ENCODE measurements around the gene GSK3B.
"Not testable (repeated sequence)": the region's sequence is repeated elsewhere in the genome, so short reads cannot be mapped to it uniquely, and the experiment has no call there.

DNA sequence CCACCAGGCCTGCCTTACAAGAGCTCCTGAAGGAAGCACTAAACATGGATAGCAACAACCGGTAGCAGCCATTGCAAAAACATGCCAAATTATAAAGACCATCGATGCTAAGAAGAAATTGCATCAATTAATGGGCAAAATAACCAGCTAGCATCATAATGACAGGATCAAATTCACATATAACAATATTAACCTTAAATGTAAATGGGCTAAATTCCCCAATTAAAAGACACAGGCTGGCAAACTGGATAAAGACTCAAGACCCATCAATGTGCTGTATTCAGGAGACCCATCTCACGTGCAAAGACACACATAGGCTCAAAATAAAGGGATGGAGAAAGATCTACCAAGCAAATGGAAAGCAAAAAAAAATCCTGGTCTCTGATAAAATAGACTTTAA, 88.5 kb downstream of the GSK3B start:
- not testable (repeated sequence) for TF ChIP-seq POLR2A (IDR thresholded peaks at IDR 0.05)
- TF ChIP-seq, protein P1, sequence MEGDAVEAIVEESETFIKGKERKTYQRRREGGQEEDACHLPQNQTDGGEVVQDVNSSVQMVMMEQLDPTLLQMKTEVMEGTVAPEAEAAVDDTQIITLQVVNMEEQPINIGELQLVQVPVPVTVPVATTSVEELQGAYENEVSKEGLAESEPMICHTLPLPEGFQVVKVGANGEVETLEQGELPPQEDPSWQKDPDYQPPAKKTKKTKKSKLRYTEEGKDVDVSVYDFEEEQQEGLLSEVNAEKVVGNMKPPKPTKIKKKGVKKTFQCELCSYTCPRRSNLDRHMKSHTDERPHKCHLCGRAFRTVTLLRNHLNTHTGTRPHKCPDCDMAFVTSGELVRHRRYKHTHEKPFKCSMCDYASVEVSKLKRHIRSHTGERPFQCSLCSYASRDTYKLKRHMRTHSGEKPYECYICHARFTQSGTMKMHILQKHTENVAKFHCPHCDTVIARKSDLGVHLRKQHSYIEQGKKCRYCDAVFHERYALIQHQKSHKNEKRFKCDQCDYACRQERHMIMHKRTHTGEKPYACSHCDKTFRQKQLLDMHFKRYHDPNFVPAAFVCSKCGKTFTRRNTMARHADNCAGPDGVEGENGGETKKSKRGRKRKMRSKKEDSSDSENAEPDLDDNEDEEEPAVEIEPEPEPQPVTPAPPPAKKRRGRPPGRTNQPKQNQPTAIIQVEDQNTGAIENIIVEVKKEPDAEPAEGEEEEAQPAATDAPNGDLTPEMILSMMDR (IDR thresholded peaks at IDR 0.05) = not testable (repeated sequence)
